Measurements from ENCODE around the gene HHAT.

Gene HHAT

GRCh38 chr1:210456731-210457255 is 128.1 kb downstream of the HHAT start:
- H3K4me3 ChIP-seq (ENCODE audit: low read length), result no peak overlapping the region
- no peak for TF ChIP-seq CTCF (conservative IDR thresholded peaks at IDR 0.05; ENCODE audit: low read depth, low read length)
- DNase-seq (ENCODE audit: low read depth), result no peak

GRCh38 chr1:210457568-210457967 is 128.9 kb downstream of the HHAT start:
- H3K4me3 ChIP-seq (ENCODE audit: low read length), result no peak overlapping the region
- no peak for DNase-seq (ENCODE audit: low read depth)
- no peak for TF ChIP-seq CTCF (conservative IDR thresholded peaks at IDR 0.05; ENCODE audit: low read depth, low read length)

GRCh38 chr1:210464519-210465039 is 135.9 kb downstream of the HHAT start:
- DNase-seq (ENCODE audit: low read depth), result no peak
- no peak for TF ChIP-seq CTCF (conservative IDR thresholded peaks at IDR 0.05; ENCODE audit: low read depth, low read length)
- H3K4me3 ChIP-seq (ENCODE audit: low read length), result no peak overlapping the region

- TF ChIP-seq CTCF (conservative IDR thresholded peaks at IDR 0.05; ENCODE audit: low read depth, low read length), result no peak
- H3K4me3 ChIP-seq (ENCODE audit: low read length), result no peak overlapping the region
- no peak for DNase-seq (ENCODE audit: low read depth)
Measured at GRCh38 chr1:210465150-210465549, 136.4 kb downstream of the HHAT start.

- no peak for TF ChIP-seq CTCF (conservative IDR thresholded peaks at IDR 0.05; ENCODE audit: low read depth, low read length)
- DNase-seq (ENCODE audit: low read depth), result no peak
- no peak overlapping the region for H3K4me3 ChIP-seq (ENCODE audit: low read length)
Measured at GRCh38 chr1:210467440-210468043, 138.8 kb downstream of the HHAT start.

GRCh38 chr1:210469441-210469840 is 140.7 kb downstream of the HHAT start:
- DNase-seq (ENCODE audit: low read depth), result no peak
- H3K4me3 ChIP-seq (ENCODE audit: low read length), result no peak overlapping the region
- TF ChIP-seq CTCF (conservative IDR thresholded peaks at IDR 0.05; ENCODE audit: low read depth, low read length), result no peak

- no peak overlapping the region for H3K4me3 ChIP-seq (ENCODE audit: low read length)
- no peak for DNase-seq (ENCODE audit: low read depth)
- TF ChIP-seq CTCF (conservative IDR thresholded peaks at IDR 0.05; ENCODE audit: low read depth, low read length), result no peak
Measured at GRCh38 chr1:210475321-210475720, 146.6 kb downstream of the HHAT start.

Data from retinal pigment epithelial cell (primary cell).